T-cell (primary cell): ENCODE measurements around the gene CCDC17. TPM values are rescaled to one million over a fixed set of nuclear protein-coding genes. Genes with fewer than 3 reads are reported as not detected.

Source experiments
- ATAC-seq, 4 experiments: fragments of 200-7000 bp in 3 of 4; fragments of 150-1000 bp in 1 of 4; cut with Tn5 transposase; replicated peaks in 1 of 4; 1 replicate in 3 of 4; 2 replicates in 1 of 4; pipeline ENCODE4 v1.10.0; 2021; ENCODE audit warnings: moderate library complexity in 3 of 4, mild to moderate bottlenecking in 2 of 4, moderate number of reproducible peaks in 1 of 4
- CTCF ChIA-PET, 2 donors: fragments of 300-600 bp; sonication (Branson Sonifier 250); formaldehyde crosslinking; loops; one replicate each; lab custom pipeline; 2022; ENCODE audit warnings: antibody characterized with exemption in 2 of 2; lab: Charles Lee
- POLR2A ChIA-PET, 2 donors: fragments of 300-600 bp; sonication (Branson Sonifier 250); formaldehyde crosslinking; loops; one replicate each; lab custom pipeline; 2022; ENCODE audit warnings: antibody characterized with exemption in 2 of 2; lab: Charles Lee
- DNase-seq, 35 experiments: peaks; one replicate each; pipeline versions ENCODE4 v3.0.0 to v3.0.0-alpha.2; 2013 to 2023
- H3K27ac ChIP-seq: one replicate; pipeline ENCODE4 v1.5.1; 2013; ENCODE audit warnings: low read length
- H3K27me3 ChIP-seq, 2 experiments: replicated peaks in 1 of 2; 1 replicate in 1 of 2; 2 replicates in 1 of 2; pipeline versions ENCODE4 v1.6.1 to v1.7.0; 2013; ENCODE audit warnings: low read length in 1 of 2, mixed read lengths in 1 of 2; ENCODE audit not compliant: control insufficient read depth in 2 of 2, insufficient read depth in 2 of 2; ENCODE audit errors: extremely low read depth in 1 of 2
- H3K36me3 ChIP-seq, 2 donors: 1 replicate in 1 of 2; 2 replicates in 1 of 2; pipeline versions ENCODE4 v1.6.1 to v1.7.0; 2013; ENCODE audit warnings: low read length in 1 of 2; ENCODE audit not compliant: control insufficient read depth in 2 of 2, insufficient read depth in 1 of 2; ENCODE audit errors: extremely low read depth in 1 of 2
- H3K4me1 ChIP-seq, 2 experiments: 1 replicate in 1 of 2; 2 replicates in 1 of 2; pipeline versions ENCODE4 v1.6.1 to v1.7.0; 2013; ENCODE audit warnings: low read length in 2 of 2, mixed read lengths in 1 of 2; ENCODE audit not compliant: insufficient read depth in 2 of 2, control insufficient read depth in 1 of 2; ENCODE audit errors: extremely low read depth in 1 of 2
- H3K4me3 ChIP-seq, 2 donors: 1 replicate in 1 of 2; 2 replicates in 1 of 2; pipeline versions ENCODE4 v1.5.1 to v1.7.0; 2013; ENCODE audit warnings: mild to moderate bottlenecking in 2 of 2, low read length in 1 of 2, moderate library complexity in 1 of 2; ENCODE audit not compliant: control insufficient read depth in 1 of 2; ENCODE audit errors: extremely low read depth in 1 of 2
- H3K9me3 ChIP-seq: 2 replicates; pipeline ENCODE4 v1.7.0; 2013
- H3K27ac Mint-ChIP-seq, 2 donors: one replicate each; pipeline ENCODE4 v1.8.0; 2020 to 2021; ENCODE audit warnings: mild to moderate bottlenecking in 2 of 2, mixed read lengths in 2 of 2
- H3K27me3 Mint-ChIP-seq, 2 donors: one replicate each; pipeline ENCODE4 v1.8.0; 2021 to 2022; ENCODE audit warnings: mixed read lengths in 2 of 2
- H3K36me3 Mint-ChIP-seq: one replicate; pipeline ENCODE4 v1.8.0; 2021; ENCODE audit warnings: mixed read lengths
- H3K4me1 Mint-ChIP-seq, 3 donors: one replicate each; pipeline ENCODE4 v1.8.0; 2020 to 2022; ENCODE audit warnings: mixed read lengths in 3 of 3, mild to moderate bottlenecking in 1 of 3
- H3K4me3 Mint-ChIP-seq, 3 donors: one replicate each; pipeline ENCODE4 v1.8.0; 2020 to 2022; ENCODE audit warnings: mild to moderate bottlenecking in 3 of 3, mixed read lengths in 3 of 3, moderate library complexity in 3 of 3
- H3K9me3 Mint-ChIP-seq, 3 donors: one replicate each; pipeline ENCODE4 v1.8.0; 2020 to 2022; ENCODE audit warnings: mixed read lengths in 3 of 3
- WGBS: methylation state at CpG from one replicate; pipeline ENCODE4 v1.1.5; 2013; ENCODE audit warnings: missing lambda C conversion rate; ENCODE audit not compliant: insufficient coverage; 5-methylcytosine and 5-hydroxymethylcytosine counted together
- total RNA-seq, 35 experiments: library from RNA in 6 of 35; stranded (reverse) in 6 of 35; fragments of 120-200 nt in 1 of 35; gene quantifications; one replicate each; pipeline versions ENCODE4 v1.2.1 to v1.2.4 and lab custom pipeline; 2013 to 2026

CCDC17 gene
- 1 to 10 TPM; 5.9 to 8.6 (median 7.5) TPM for total RNA-seq
- total RNA-seq (2013): 3.0 TPM
- total RNA-seq (lab: John Stamatoyannopoulos, UW): 1.7 to 12.8 (median 4.8) reads per million in 29 experiments

DNA sequence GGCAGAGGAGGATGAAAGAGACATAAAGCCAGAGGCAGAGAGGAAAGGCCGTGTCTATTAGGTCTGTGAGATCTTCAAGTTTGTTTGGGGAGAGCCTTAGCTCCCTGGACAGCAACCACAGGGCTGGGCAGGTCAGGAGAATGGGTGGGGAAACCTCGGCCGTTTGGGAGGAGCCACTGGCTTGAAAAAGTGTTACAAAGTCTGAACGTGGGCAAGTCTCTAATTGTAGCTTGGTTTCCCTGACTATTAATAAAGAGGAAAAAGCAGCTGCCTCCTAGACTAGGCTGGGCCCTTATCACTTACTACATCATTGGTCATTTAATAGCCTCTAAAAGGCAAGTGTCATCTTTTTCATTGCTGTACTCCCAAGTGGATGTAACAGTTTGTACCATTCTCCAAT, at the start of gene CCDC17:
Gene CCDC17 (minus strand): TSS at position 83 of the 400 bp plus-strand sequence. CDS start 145 bp downstream, outside the sequence.
- no peaks in the 10 kb centered on the region for H3K27me3 Mint-ChIP-seq
- Histone ChIP-seq H3K4me1 (no peaks in the 10 kb centered on the region), H3K27me3 (no peaks in the 10 kb centered on the region), H3K9me3 (no peaks in the 10 kb centered on the region), H3K36me3 (peaks cover 0 to 33% of the 10 kb centered on the region in 2 donors), H3K4me3 (no peak within 1 kb of the TSS), H3K27ac (no peak within 1 kb of the TSS)
- ChIA-PET POLR2A (no interaction called here), CTCF (interaction anchor here (0.6 to 0.7 kb wide), 4 partner anchors 17 to 901 kb away, joined by 3 to 6 read pairs (median 4); no protein-coding TSS in a partner anchor)
- WGBS: 93% methylated on average over 1 of the region's 4 CpGs
- ATAC-seq (no peak), DNase-seq (no peak)
- H3K36me3 Mint-ChIP-seq: peaks cover 37% of the 10 kb centered on the region
- H3K4me1 Mint-ChIP-seq: peaks cover 8 to 11% (median 8%) of the 10 kb centered on the region in 3 donors
- H3K9me3 Mint-ChIP-seq: no peaks in the 10 kb centered on the region
- no peak within 1 kb of the TSS for H3K4me3 Mint-ChIP-seq
- no peak within 1 kb of the TSS for H3K27ac Mint-ChIP-seq

GRCh38 chr1:45669859-45670655, 46.2 kb upstream of the CCDC17 start:
- Histone ChIP-seq H3K4me1 (peaks cover 2 to 21% of the 10 kb centered on the region in 2 experiments), H3K27ac (no peak overlapping the region), H3K9me3 (no peaks in the 10 kb centered on the region), H3K27me3 (no peaks in the 10 kb centered on the region), H3K36me3 (peaks cover 0 to 17% of the 10 kb centered on the region in 2 donors), H3K4me3 (no peak overlapping the region)
- Mint-ChIP-seq H3K27me3 (no peaks in the 10 kb centered on the region), H3K9me3 (no peaks in the 10 kb centered on the region), H3K27ac (peak overlapping the region in 1 of 2 donors; percentile 12), H3K4me1 (peaks cover 76 to 82% (median 79%) of the 10 kb centered on the region in 3 donors), H3K36me3 (peaks cover 16% of the 10 kb centered on the region), H3K4me3 (no peak overlapping the region)
- ChIA-PET POLR2A (interaction anchor here in 1 of 2 donors (0.6 to 0.7 kb wide), 3 partner anchors 10 to 16 kb away, joined by 5 to 10 read pairs (median 10); no protein-coding TSS in a partner anchor), CTCF (interaction anchor here in 1 of 2 donors (0.7 kb wide), 1 partner anchor 63 kb away, joined by 5 read pairs; no protein-coding TSS in a partner anchor)
- DNase-seq: no peak
- no peak for ATAC-seq
- WGBS: no CpG with 5 or more reads among the region's 6 CpGs

- Mint-ChIP-seq H3K27ac (no peak overlapping the region), H3K36me3 (peaks cover 13% of the 10 kb centered on the region), H3K4me1 (peaks cover 69 to 77% (median 74%) of the 10 kb centered on the region in 3 donors), H3K4me3 (no peak overlapping the region), H3K9me3 (no peaks in the 10 kb centered on the region), H3K27me3 (no peaks in the 10 kb centered on the region)
- Histone ChIP-seq H3K4me1 (peaks cover 2 to 19% of the 10 kb centered on the region in 2 experiments), H3K27ac (no peak overlapping the region), H3K9me3 (no peaks in the 10 kb centered on the region), H3K27me3 (no peaks in the 10 kb centered on the region), H3K4me3 (no peak overlapping the region), H3K36me3 (peaks cover 0 to 12% of the 10 kb centered on the region in 2 donors)
- ChIA-PET CTCF (interaction anchor here in 1 of 2 donors (0.6 kb wide), 2 partner anchors 8 to 208 kb away, joined by 3 to 7 read pairs; no protein-coding TSS in a partner anchor), POLR2A (no interaction called here)
- no CpG with 5 or more reads among the region's 1 CpG for WGBS
- DNase-seq: no peak
- ATAC-seq: no peak
Observed at GRCh38 chr1:45669379-45669778, 45.5 kb upstream of the CCDC17 start.

- H3K36me3 ChIP-seq: peaks cover 0 to 5% of the 10 kb centered on the region in 2 donors
- Mint-ChIP-seq H3K4me3 (no peak overlapping the region), H3K4me1 (peaks cover 66 to 69% (median 68%) of the 10 kb centered on the region in 3 donors), H3K27me3 (no peaks in the 10 kb centered on the region), H3K9me3 (no peaks in the 10 kb centered on the region), H3K27ac (no peak overlapping the region), H3K36me3 (peaks cover 13% of the 10 kb centered on the region)
- DNase-seq: no peak
- H3K27ac ChIP-seq: no peak overlapping the region
- POLR2A ChIA-PET: no interaction called here
- no peak for ATAC-seq
- peaks cover 2 to 18% of the 10 kb centered on the region in 2 experiments for H3K4me1 ChIP-seq
- no CpG with 5 or more reads among the region's 4 CpGs for WGBS
- H3K9me3 ChIP-seq: no peaks in the 10 kb centered on the region
- no peak overlapping the region for H3K4me3 ChIP-seq
- no peaks in the 10 kb centered on the region for H3K27me3 ChIP-seq
- CTCF ChIA-PET: interaction anchor here in 1 of 2 donors (0.6 kb wide), 2 partner anchors 9 to 359 kb away, joined by 4 to 7 read pairs; no protein-coding TSS in a partner anchor
Observed at GRCh38 chr1:45668526-45668925, 44.7 kb upstream of the CCDC17 start.

GRCh38 chr1:45667321-45668111, 43.7 kb upstream of the CCDC17 start:
- DNase-seq: no peak
- Histone ChIP-seq H3K4me3 (no peak overlapping the region), H3K27me3 (no peaks in the 10 kb centered on the region), H3K36me3 (peaks cover 0 to 8% of the 10 kb centered on the region in 2 donors), H3K4me1 (peaks cover 2 to 18% of the 10 kb centered on the region in 2 experiments), H3K9me3 (no peaks in the 10 kb centered on the region), H3K27ac (no peak overlapping the region)
- ChIA-PET POLR2A (no interaction called here), CTCF (interaction anchor here in 1 of 2 donors (0.5 kb wide), 1 partner anchor 9 kb away, joined by 5 read pairs; no protein-coding TSS in a partner anchor)
- 100% methylated on average over 2 of the region's 8 CpGs for WGBS
- peaks cover 65 to 68% (median 68%) of the 10 kb centered on the region in 3 donors for H3K4me1 Mint-ChIP-seq
- no peaks in the 10 kb centered on the region for H3K9me3 Mint-ChIP-seq
- no peak for ATAC-seq
- no peak overlapping the region for H3K4me3 Mint-ChIP-seq
- peaks cover 9% of the 10 kb centered on the region for H3K36me3 Mint-ChIP-seq
- H3K27me3 Mint-ChIP-seq: no peaks in the 10 kb centered on the region
- peak overlapping the region in 1 of 2 donors; percentile 12 for H3K27ac Mint-ChIP-seq

GRCh38 chr1:45666836-45667235, 43.0 kb upstream of the CCDC17 start:
- no peaks in the 10 kb centered on the region for H3K9me3 Mint-ChIP-seq

More at GRCh38 chr1:45666836-45667235, 43.0 kb upstream of the CCDC17 start:
- peaks cover 2 to 18% of the 10 kb centered on the region in 2 experiments for H3K4me1 ChIP-seq
- H3K27me3 Mint-ChIP-seq: no peaks in the 10 kb centered on the region
- H3K27ac ChIP-seq: no peak overlapping the region
- no peak overlapping the region for H3K4me3 ChIP-seq
- DNase-seq: no peak
- H3K9me3 ChIP-seq: no peaks in the 10 kb centered on the region
- H3K27ac Mint-ChIP-seq: peak overlapping the region in 1 of 2 donors; percentile 1
- CTCF ChIA-PET: interaction anchor here in 1 of 2 donors (0.5 kb wide), 1 partner anchor 10 kb away, joined by 5 read pairs; no protein-coding TSS in a partner anchor
- no CpG with 5 or more reads among the region's 2 CpGs for WGBS
- no peak for ATAC-seq
- H3K36me3 ChIP-seq: peaks cover 0 to 8% of the 10 kb centered on the region in 2 donors
- no peaks in the 10 kb centered on the region for H3K27me3 ChIP-seq
- no peak overlapping the region for H3K4me3 Mint-ChIP-seq
- POLR2A ChIA-PET: no interaction called here
- H3K4me1 Mint-ChIP-seq: peaks cover 66 to 69% (median 68%) of the 10 kb centered on the region in 3 donors
- H3K36me3 Mint-ChIP-seq: peaks cover 9% of the 10 kb centered on the region
